ENCODE measurements around the gene KRT37. TPM values are rescaled to one million over a fixed set of nuclear protein-coding genes. Genes with fewer than 3 reads are reported as not detected.

The KRT37 gene
- total RNA-seq, 2 experiments from 2014 or later: not detected

DNA sequence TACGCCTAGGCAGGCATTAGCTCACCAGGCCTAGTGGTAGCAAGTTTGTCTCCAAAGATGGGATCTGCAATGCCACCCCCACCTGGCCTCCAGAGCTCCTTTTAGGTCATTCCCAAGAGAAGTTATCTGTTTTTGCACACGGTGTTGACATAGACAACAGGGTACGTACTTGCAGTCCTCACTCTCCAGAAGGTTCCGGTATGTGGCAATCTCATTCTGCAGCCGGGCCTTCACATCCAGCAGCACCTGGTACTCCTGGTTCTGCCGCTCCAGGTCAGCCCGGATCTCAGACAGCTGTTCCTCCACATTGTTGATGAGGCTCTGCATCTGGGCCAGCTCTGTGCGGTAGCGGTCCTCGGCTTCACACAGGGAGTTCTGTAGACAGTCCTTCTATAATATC is 17.2 kb downstream of the KRT37 start:
- no peak for TF ChIP-seq CTCF (IDR thresholded peaks at IDR 0.05)
- Histone ChIP-seq H3K4me3 (ENCODE audit: low read length) (no peak overlapping the region), H3K36me3 (ENCODE audit: insufficient read depth, low read length) (no peaks in the 10 kb centered on the region), H3K9me3 (ENCODE audit: control insufficient read depth in 1 of 2, insufficient read depth in 1 of 2, low read length in 2 of 2) (no peaks in the 10 kb centered on the region), H3K27me3 (ENCODE audit: control insufficient read depth in 1 of 2, insufficient read depth in 2 of 2, low read length in 2 of 2) (no peaks in the 10 kb centered on the region), H3K4me1 (ENCODE audit: insufficient read depth, low read length) (peaks cover 36% of the 10 kb centered on the region), H3K27ac (ENCODE audit: low read depth in 1 of 2, low read length in 2 of 2) (no peak overlapping the region)
- DNase-seq (no peak), ATAC-seq (ENCODE audit: poor library complexity) (no peak)
- no peaks in the 10 kb centered on the region for H3K27me3 Mint-ChIP-seq
- ChIA-PET POLR2A (interaction anchor here (0.5 kb wide), 1 partner anchor 401 kb away, joined by 3 read pairs; no protein-coding TSS in a partner anchor), CTCF (no interaction called here)
- intact Hi-C loops (cut with DNase I, micrococcal nuclease): no loop called here
- no peak overlapping the region for H3K27ac Mint-ChIP-seq
- no peak overlapping the region for H3K4me3 Mint-ChIP-seq
- no peaks in the 10 kb centered on the region for H3K9me3 Mint-ChIP-seq
- no peaks in the 10 kb centered on the region for H3K36me3 Mint-ChIP-seq (ENCODE audit: low read depth)
- H3K4me1 Mint-ChIP-seq (ENCODE audit: low read depth): peaks cover 36% of the 10 kb centered on the region

- H3K4me3 Mint-ChIP-seq: no peak overlapping the region
- no peak for ATAC-seq (ENCODE audit: poor library complexity)
These were observed 18.2 kb downstream of the KRT37 start for GRCh38 chr17:41406205-41406604.

DNA sequence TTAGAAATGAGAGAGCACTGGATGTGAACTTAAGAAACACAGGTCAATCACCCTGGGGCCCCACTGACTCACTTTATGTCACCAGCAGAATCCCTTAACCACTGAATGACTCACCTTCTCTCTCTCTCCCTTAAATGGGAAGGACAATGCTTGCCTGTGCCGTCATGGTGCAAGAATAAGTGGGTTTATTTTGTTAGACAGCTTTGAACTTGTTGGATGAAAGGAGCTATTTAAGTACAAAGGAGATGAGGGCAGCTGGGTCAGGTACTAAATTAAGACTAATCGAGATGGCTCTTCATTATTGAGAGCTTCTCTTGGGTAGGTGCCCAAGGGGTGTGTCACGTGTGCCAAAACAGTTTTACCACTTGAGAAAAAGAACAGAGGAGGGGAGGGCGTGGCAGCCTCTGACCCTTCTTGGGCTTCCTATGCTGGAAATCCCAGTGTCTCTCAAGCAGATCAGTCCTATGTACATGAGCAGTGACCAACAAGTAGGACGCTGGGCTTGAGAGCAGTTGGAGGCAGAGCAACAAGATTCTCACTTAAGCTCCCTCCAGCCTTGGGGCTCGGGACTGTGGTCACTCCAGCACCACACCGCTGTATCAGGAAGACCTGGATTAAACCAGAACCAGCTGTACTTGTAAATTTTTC is 20.2 kb downstream of the KRT37 start:
- no peaks in the 10 kb centered on the region for H3K9me3 ChIP-seq (ENCODE audit: control insufficient read depth in 1 of 2, insufficient read depth in 1 of 2, low read length in 2 of 2)
- no peaks in the 10 kb centered on the region for H3K36me3 ChIP-seq (ENCODE audit: insufficient read depth, low read length)
- H3K4me3 ChIP-seq (ENCODE audit: low read length): no peak overlapping the region
- no peak for TF ChIP-seq CTCF (IDR thresholded peaks at IDR 0.05)
- no peaks in the 10 kb centered on the region for H3K9me3 Mint-ChIP-seq
- ATAC-seq (ENCODE audit: poor library complexity) (peak; percentile 76), DNase-seq (peak in 8 of 14 experiments; percentile 3 to 62 (median 30))
- peaks cover 32% of the 10 kb centered on the region for H3K4me1 ChIP-seq (ENCODE audit: insufficient read depth, low read length)
- POLR2A ChIA-PET: interaction anchor here (1.3 kb wide), 1 partner anchor 96 kb away, joined by 4 read pairs; no protein-coding TSS in a partner anchor
- H3K27me3 ChIP-seq (ENCODE audit: control insufficient read depth in 1 of 2, insufficient read depth in 2 of 2, low read length in 2 of 2): no peaks in the 10 kb centered on the region
- no peaks in the 10 kb centered on the region for H3K27me3 Mint-ChIP-seq
- H3K27ac Mint-ChIP-seq: no peak overlapping the region
- no peak overlapping the region for H3K27ac ChIP-seq (ENCODE audit: low read depth in 1 of 2, low read length in 2 of 2)
- H3K4me1 Mint-ChIP-seq (ENCODE audit: low read depth): peaks cover 39% of the 10 kb centered on the region
- no peak overlapping the region for H3K4me3 Mint-ChIP-seq
- intact Hi-C loops (cut with DNase I, micrococcal nuclease): no loop called here
- CTCF ChIA-PET: interaction anchor here (1.0 to 1.5 kb wide), 2 partner anchors 82 to 262 kb away, joined by 4 to 5 read pairs; no protein-coding TSS in a partner anchor
- no peaks in the 10 kb centered on the region for H3K36me3 Mint-ChIP-seq (ENCODE audit: low read depth)

More at GRCh38 chr17:41406205-41406604, 18.2 kb downstream of the KRT37 start:
- Histone ChIP-seq H3K27ac (ENCODE audit: low read depth in 1 of 2, low read length in 2 of 2) (no peak overlapping the region), H3K4me1 (ENCODE audit: insufficient read depth, low read length) (peaks cover 36% of the 10 kb centered on the region), H3K27me3 (ENCODE audit: control insufficient read depth in 1 of 2, insufficient read depth in 2 of 2, low read length in 2 of 2) (no peaks in the 10 kb centered on the region), H3K36me3 (ENCODE audit: insufficient read depth, low read length) (no peaks in the 10 kb centered on the region), H3K9me3 (ENCODE audit: control insufficient read depth in 1 of 2, insufficient read depth in 1 of 2, low read length in 2 of 2) (no peaks in the 10 kb centered on the region), H3K4me3 (ENCODE audit: low read length) (no peak overlapping the region)
- no peak for DNase-seq
- Mint-ChIP-seq H3K36me3 (ENCODE audit: low read depth) (no peaks in the 10 kb centered on the region), H3K27me3 (no peaks in the 10 kb centered on the region), H3K9me3 (no peaks in the 10 kb centered on the region), H3K27ac (no peak overlapping the region), H3K4me1 (ENCODE audit: low read depth) (peaks cover 37% of the 10 kb centered on the region)
- CTCF ChIA-PET: interaction anchor here (1.2 kb wide), 1 partner anchor 84 kb away, joined by 3 read pairs; no protein-coding TSS in a partner anchor
- no peak for TF ChIP-seq CTCF (IDR thresholded peaks at IDR 0.05)
- POLR2A ChIA-PET: no interaction called here
- intact Hi-C loops (cut with DNase I, micrococcal nuclease): no loop called here
